ENCODE results near the gene ZNF837. TPM values are rescaled to one million over a fixed set of nuclear protein-coding genes. Genes with fewer than 3 reads are reported as not detected.
A peak's percentile ranks its signal among the peaks of the same experiment; 100 is the strongest.

The ZNF837 gene
- total and polyA plus RNA-seq, 2 of the 13 experiments (the other 11 are each of a cell fraction or from before 2014, with no cell fraction given): 0.29 to 1.3 TPM

DNA sequence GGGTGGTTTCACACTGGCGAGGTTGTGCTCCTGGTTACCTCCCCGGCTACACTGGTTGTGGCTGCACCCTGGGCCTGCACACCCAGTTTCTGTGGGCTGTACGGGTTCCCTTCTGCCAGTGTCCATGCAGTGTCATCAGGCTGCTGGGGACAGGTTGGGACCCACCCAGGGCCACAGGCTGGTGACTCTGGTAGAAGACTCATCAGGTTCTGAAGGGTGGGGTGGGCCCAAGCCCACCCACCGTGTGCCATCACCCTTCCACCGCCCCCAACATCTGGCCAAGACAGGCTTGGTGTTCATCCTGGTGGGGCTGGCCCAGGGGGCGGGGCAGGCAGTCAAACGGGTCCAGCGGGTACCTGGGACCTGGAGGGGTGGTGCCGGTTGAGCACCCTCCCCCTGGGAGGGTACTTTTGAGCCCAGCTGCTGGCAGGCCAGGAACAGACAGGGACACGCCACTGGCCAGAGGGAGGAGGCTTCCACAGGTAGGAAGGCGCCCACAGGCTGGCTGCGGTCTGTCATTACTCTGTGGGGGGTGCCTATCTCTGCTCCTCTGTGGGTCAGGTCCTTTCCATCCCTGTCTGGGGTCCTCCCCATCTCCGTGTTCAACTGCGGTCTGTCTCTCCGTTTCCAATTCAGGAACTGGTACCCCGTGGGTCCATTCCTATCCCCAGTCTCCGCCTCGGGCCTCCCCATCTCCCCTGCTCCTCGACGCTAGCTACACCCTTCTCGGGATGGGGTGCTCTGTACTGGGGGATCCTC, 14.6 kb upstream of the ZNF837 start, which contains the start of gene RNF225:
RNF225 (plus strand) TSS at position 437 of the 759 bp plus-strand sequence. CDS start 434 bp downstream, outside the sequence.
- in situ Hi-C loops (cut with HindIII; ENCODE audit: extremely low pct_ligation_motif_present, low pct_unique_long_range_greater_than_20kb) (no loop called here), intact Hi-C loops (cut with micrococcal nuclease; ENCODE audit: unreplicated experiment) (no loop called here)
- H3K79me2 ChIP-seq (ENCODE audit: insufficient read depth, low read length): peaks cover 10% of the 10 kb centered on the region
- no peak within 1 kb of the TSS for H3K4me3 ChIP-seq (replicated peaks in 1 of 3; ENCODE audit: insufficient read depth in 1 of 3, low read depth in 2 of 3, low read length in 3 of 3)
- no peak within 1 kb of the TSS for H3K9ac ChIP-seq (ENCODE audit: insufficient read depth, low read depth, low read length)
- no peaks in the 10 kb centered on the region for H3K9me3 ChIP-seq (ENCODE audit: low read length)
- FAIRE-seq (no peak), ATAC-seq (peak; percentile 22), DNase-seq (ENCODE audit: low spot score) (no peak)
- peaks cover 12 to 47% of the 10 kb centered on the region in 2 experiments for H3K36me3 ChIP-seq (replicated peaks in 1 of 2; ENCODE audit: control insufficient read depth in 1 of 2, insufficient read depth in 2 of 2, low read length in 2 of 2)
- H4K20me1 ChIP-seq (ENCODE audit: insufficient read depth, low read length): peaks cover 28% of the 10 kb centered on the region
- 93% methylated on average over 14 of the region's 21 CpGs for WGBS (ENCODE audit: low lambda C conversion rate)
- H3K4me2 ChIP-seq (ENCODE audit: low read depth, low read length): no peak within 1 kb of the TSS
- ChIA-PET POLR2A (no interaction called here), CTCF (ENCODE audit: low intra/inter-chr PET ratio, low total read pairs) (no interaction called here)
- H3K4me1 ChIP-seq (ENCODE audit: insufficient read depth, low read length): peaks cover 21% of the 10 kb centered on the region
- no peak within 1 kb of the TSS for H2AFZ ChIP-seq (ENCODE audit: low read length)
- H3K27ac ChIP-seq (ENCODE audit: extremely low read length, insufficient read depth, low read length): no peak within 1 kb of the TSS
- no peaks in the 10 kb centered on the region for H3K27me3 ChIP-seq (ENCODE audit: control insufficient read depth in 1 of 2, insufficient read depth in 2 of 2, low read length in 2 of 2)
- no TSS peak for BruUV-seq (replicated peaks)
- TF ChIP-seq, protein P1, sequence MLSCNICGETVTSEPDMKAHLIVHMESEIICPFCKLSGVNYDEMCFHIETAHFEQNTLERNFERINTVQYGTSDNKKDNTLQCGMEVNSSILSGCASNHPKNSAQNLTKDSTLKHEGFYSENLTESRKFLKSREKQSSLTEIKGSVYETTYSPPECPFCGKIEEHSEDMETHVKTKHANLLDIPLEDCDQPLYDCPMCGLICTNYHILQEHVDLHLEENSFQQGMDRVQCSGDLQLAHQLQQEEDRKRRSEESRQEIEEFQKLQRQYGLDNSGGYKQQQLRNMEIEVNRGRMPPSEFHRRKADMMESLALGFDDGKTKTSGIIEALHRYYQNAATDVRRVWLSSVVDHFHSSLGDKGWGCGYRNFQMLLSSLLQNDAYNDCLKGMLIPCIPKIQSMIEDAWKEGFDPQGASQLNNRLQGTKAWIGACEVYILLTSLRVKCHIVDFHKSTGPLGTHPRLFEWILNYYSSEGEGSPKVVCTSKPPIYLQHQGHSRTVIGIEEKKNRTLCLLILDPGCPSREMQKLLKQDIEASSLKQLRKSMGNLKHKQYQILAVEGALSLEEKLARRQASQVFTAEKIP (CRISPR knock-in tag; IDR thresholded peaks at IDR 0.05; ENCODE audit: borderline replicate concordance): no peak
- TF ChIP-seq FOXA1 (IDR thresholded peaks at IDR 0.05) (no peak), FOXA1 (CRISPR knock-in tag; IDR thresholded peaks at IDR 0.05) (no peak), ZFP36L1 (CRISPR knock-in tag; IDR thresholded peaks at IDR 0.05) (no peak), ZNF354B (CRISPR knock-in tag; IDR thresholded peaks at IDR 0.05) (no peak), ZNF660 (CRISPR knock-in tag; IDR thresholded peaks at IDR 0.05; ENCODE audit: borderline replicate concordance, low read depth) (no peak), ZNF674 (CRISPR knock-in tag; IDR thresholded peaks at IDR 0.05; ENCODE audit: low read depth) (no peak), NFRKB (IDR thresholded peaks at IDR 0.05) (no peak), EED (CRISPR knock-in tag; IDR thresholded peaks at IDR 0.05) (no peak), ZNF329 (CRISPR knock-in tag; IDR thresholded peaks at IDR 0.05; ENCODE audit: low read depth) (no peak), ZSCAN22 (CRISPR knock-in tag; IDR thresholded peaks at IDR 0.05) (peak; percentile 85), ZNF550 (CRISPR knock-in tag; IDR thresholded peaks at IDR 0.05; ENCODE audit: borderline replicate concordance) (no peak), YEATS2 (CRISPR knock-in tag; IDR thresholded peaks at IDR 0.05; ENCODE audit: borderline replicate concordance) (no peak), RXRB (CRISPR knock-in tag; IDR thresholded peaks at IDR 0.05; ENCODE audit: borderline replicate concordance) (no peak)
- TF ChIP-seq, protein P2, sequence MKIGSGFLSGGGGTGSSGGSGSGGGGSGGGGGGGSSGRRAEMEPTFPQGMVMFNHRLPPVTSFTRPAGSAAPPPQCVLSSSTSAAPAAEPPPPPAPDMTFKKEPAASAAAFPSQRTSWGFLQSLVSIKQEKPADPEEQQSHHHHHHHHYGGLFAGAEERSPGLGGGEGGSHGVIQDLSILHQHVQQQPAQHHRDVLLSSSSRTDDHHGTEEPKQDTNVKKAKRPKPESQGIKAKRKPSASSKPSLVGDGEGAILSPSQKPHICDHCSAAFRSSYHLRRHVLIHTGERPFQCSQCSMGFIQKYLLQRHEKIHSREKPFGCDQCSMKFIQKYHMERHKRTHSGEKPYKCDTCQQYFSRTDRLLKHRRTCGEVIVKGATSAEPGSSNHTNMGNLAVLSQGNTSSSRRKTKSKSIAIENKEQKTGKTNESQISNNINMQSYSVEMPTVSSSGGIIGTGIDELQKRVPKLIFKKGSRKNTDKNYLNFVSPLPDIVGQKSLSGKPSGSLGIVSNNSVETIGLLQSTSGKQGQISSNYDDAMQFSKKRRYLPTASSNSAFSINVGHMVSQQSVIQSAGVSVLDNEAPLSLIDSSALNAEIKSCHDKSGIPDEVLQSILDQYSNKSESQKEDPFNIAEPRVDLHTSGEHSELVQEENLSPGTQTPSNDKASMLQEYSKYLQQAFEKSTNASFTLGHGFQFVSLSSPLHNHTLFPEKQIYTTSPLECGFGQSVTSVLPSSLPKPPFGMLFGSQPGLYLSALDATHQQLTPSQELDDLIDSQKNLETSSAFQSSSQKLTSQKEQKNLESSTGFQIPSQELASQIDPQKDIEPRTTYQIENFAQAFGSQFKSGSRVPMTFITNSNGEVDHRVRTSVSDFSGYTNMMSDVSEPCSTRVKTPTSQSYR (CRISPR knock-in tag; IDR thresholded peaks at IDR 0.05; ENCODE audit: borderline replicate concordance): no peak
- TF ChIP-seq, protein P3, sequence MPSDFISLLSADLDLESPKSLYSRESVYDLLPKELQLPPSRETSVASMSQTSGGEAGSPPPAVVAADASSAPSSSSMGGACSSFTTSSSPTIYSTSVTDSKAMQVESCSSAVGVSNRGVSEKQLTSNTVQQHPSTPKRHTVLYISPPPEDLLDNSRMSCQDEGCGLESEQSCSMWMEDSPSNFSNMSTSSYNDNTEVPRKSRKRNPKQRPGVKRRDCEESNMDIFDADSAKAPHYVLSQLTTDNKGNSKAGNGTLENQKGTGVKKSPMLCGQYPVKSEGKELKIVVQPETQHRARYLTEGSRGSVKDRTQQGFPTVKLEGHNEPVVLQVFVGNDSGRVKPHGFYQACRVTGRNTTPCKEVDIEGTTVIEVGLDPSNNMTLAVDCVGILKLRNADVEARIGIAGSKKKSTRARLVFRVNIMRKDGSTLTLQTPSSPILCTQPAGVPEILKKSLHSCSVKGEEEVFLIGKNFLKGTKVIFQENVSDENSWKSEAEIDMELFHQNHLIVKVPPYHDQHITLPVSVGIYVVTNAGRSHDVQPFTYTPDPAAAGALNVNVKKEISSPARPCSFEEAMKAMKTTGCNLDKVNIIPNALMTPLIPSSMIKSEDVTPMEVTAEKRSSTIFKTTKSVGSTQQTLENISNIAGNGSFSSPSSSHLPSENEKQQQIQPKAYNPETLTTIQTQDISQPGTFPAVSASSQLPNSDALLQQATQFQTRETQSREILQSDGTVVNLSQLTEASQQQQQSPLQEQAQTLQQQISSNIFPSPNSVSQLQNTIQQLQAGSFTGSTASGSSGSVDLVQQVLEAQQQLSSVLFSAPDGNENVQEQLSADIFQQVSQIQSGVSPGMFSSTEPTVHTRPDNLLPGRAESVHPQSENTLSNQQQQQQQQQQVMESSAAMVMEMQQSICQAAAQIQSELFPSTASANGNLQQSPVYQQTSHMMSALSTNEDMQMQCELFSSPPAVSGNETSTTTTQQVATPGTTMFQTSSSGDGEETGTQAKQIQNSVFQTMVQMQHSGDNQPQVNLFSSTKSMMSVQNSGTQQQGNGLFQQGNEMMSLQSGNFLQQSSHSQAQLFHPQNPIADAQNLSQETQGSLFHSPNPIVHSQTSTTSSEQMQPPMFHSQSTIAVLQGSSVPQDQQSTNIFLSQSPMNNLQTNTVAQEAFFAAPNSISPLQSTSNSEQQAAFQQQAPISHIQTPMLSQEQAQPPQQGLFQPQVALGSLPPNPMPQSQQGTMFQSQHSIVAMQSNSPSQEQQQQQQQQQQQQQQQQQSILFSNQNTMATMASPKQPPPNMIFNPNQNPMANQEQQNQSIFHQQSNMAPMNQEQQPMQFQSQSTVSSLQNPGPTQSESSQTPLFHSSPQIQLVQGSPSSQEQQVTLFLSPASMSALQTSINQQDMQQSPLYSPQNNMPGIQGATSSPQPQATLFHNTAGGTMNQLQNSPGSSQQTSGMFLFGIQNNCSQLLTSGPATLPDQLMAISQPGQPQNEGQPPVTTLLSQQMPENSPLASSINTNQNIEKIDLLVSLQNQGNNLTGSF (CRISPR knock-in tag; IDR thresholded peaks at IDR 0.05): no peak
